ENCODE measurements around the gene PKD2L1. TPM values are rescaled to one million over a fixed set of nuclear protein-coding genes. Genes with fewer than 3 reads are reported as not detected.

The PKD2L1 gene
- total and polyA plus RNA-seq, 2 of the 8 experiments (the other 6 are each of a cell fraction or from before 2014, with no cell fraction given) = 0.20 to 0.33 TPM

DNA sequence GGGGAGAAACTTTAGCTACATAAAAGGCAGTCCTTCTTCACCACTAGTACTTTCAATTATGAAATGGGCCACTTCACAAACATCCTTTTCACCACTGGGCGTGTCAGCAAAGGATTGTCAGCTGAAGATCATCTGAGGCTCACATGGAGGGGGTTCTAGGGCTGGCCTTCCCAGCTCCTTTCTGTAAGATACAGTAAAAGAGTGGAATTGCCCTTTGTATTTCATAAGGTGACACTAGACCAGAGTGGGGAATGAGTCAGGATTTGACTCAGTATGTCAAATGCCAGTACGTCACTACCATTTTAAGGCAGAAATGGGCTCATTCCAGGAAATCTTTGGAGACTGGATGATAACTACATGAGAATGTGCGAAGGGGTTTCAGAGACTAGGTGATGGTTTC, 22.3 kb downstream of the PKD2L1 start:
- no peak for DNase-seq (ENCODE audit: low read depth in 1 of 2, low spot score in 2 of 2)
- no peak overlapping the region for H2BK20ac ChIP-seq (ENCODE audit: low read length)

More for the DNA sequence above, 22.3 kb downstream of the PKD2L1 start:
- H4K20me1 ChIP-seq (replicated peaks in 1 of 2; ENCODE audit: control insufficient read depth in 1 of 2, insufficient read depth in 2 of 2, low read length in 2 of 2) = no peaks in the 10 kb centered on the region
- no peak overlapping the region for H2BK12ac ChIP-seq (ENCODE audit: low read depth, low read length)
- H3K4me3 ChIP-seq (ENCODE audit: extremely low read depth in 1 of 4, insufficient read depth in 2 of 4, low read depth in 3 of 4, low read length in 4 of 4) = no peak overlapping the region
- no peaks in the 10 kb centered on the region for H3K79me1 ChIP-seq (ENCODE audit: low read depth, low read length)
- no peak overlapping the region for H2AFZ ChIP-seq (ENCODE audit: low read length)
- H2BK15ac ChIP-seq (ENCODE audit: low read length) = no peak overlapping the region
- no peak overlapping the region for H3K23ac ChIP-seq (ENCODE audit: insufficient read length)
- no peak overlapping the region for H4K91ac ChIP-seq (replicated peaks; ENCODE audit: insufficient read length, low read length)
- H4K8ac ChIP-seq (ENCODE audit: extremely low read depth, insufficient read depth, low read length) = no peak overlapping the region
- no peak overlapping the region for H3K18ac ChIP-seq (ENCODE audit: extremely low read depth, low read length)
- no peak overlapping the region for H3K56ac ChIP-seq (replicated peaks; ENCODE audit: insufficient read length, low read depth, low read length)
- H3K27ac ChIP-seq (ENCODE audit: low read depth, low read length) = no peak overlapping the region
- H3K4me1 ChIP-seq (replicated peaks in 1 of 4; ENCODE audit: control insufficient read depth in 3 of 4, insufficient read depth in 4 of 4, low read length in 3 of 4) = no peaks in the 10 kb centered on the region; a peak in 1 of 7 replicates
- H3K9me3 ChIP-seq (ENCODE audit: insufficient read depth in 2 of 2, low read depth in 1 of 2, low read length in 1 of 2) = no peaks in the 10 kb centered on the region
- ChIA-PET CTCF (ENCODE audit: partially characterized antibody) (interaction anchor here (1.3 to 2.3 kb wide), 2 partner anchors 21 to 29 kb away, joined by 3 to 9 read pairs; no protein-coding TSS in a partner anchor), POLR2A (ENCODE audit: partially characterized antibody) (no interaction called here)
- no peaks in the 10 kb centered on the region for H3K23me2 ChIP-seq (ENCODE audit: low read depth, low read length)
- no peak overlapping the region for H3K4me2 ChIP-seq (ENCODE audit: insufficient read depth in 1 of 2, low read depth in 2 of 2, low read length in 2 of 2)
- H4K5ac ChIP-seq (ENCODE audit: insufficient read length, low read depth, low read length) = no peak overlapping the region
- no peak overlapping the region for H3K9ac ChIP-seq (replicated peaks in 1 of 4; ENCODE audit: extremely low read depth in 1 of 4, low read depth in 3 of 4, low read length in 3 of 4)
- TF ChIP-seq KDM4A (IDR thresholded peaks at IDR 0.05; ENCODE audit: low read depth, low read length, severe bottlenecking) = no peak
- TF ChIP-seq POU5F1 (IDR thresholded peaks at IDR 0.05; ENCODE audit: low read depth, low read length) = no peak
- TF ChIP-seq SRF (IDR thresholded peaks at IDR 0.05; ENCODE audit: low read depth, low read length) = no peak
- no peak for TF ChIP-seq RBBP5 (IDR thresholded peaks at IDR 0.05; ENCODE audit: borderline replicate concordance, low read depth, low read length)
- no peak for TF ChIP-seq CREB1 (IDR thresholded peaks at IDR 0.05)
- no peak for TF ChIP-seq SAP30 (IDR thresholded peaks at IDR 0.05; ENCODE audit: insufficient read depth, insufficient replicate concordance, low read length)
- FAIRE-seq = no peak
- no peak overlapping the region for H2BK5ac ChIP-seq (ENCODE audit: low read depth, low read length)
- WGBS, 2 experiments (ENCODE audit: extremely low coverage in 1 of 2, insufficient coverage in 1 of 2, insufficient read length in 1 of 2, insufficient replicate concordance in 2 of 2, low coverage in 1 of 2, low lambda C conversion rate in 2 of 2, missing lambda C conversion rate in 1 of 2) = 93% methylated on average over 3 of the region's 3 CpGs; no CpG with 5 or more reads in 1 of the 2 experiments
- no peaks in the 10 kb centered on the region for H3K79me2 ChIP-seq (ENCODE audit: control insufficient read depth in 1 of 2, insufficient read depth in 2 of 2, low read length in 2 of 2)
- H2BK120ac ChIP-seq (replicated peaks; ENCODE audit: low read depth, low read length) = no peak overlapping the region
- H2AK5ac ChIP-seq (ENCODE audit: low read depth, low read length) = no peak overlapping the region
- H3K14ac ChIP-seq (ENCODE audit: insufficient read length) = no peak overlapping the region
- no peaks in the 10 kb centered on the region; a peak in 1 of 7 replicates for H3K27me3 ChIP-seq (replicated peaks in 1 of 4; ENCODE audit: control insufficient read depth in 3 of 4, extremely low read depth in 1 of 4, insufficient read depth in 3 of 4, low read length in 3 of 4)
- H3K36me3 ChIP-seq (ENCODE audit: control insufficient read depth in 2 of 4, insufficient read depth in 4 of 4, low read length in 3 of 4) = no peaks in the 10 kb centered on the region
- H3K4ac ChIP-seq (replicated peaks; ENCODE audit: insufficient read length, low read depth, low read length) = no peak overlapping the region

All from H1 (cell line).